Measurements from ENCODE around the gene LSR.

LSR gene

GRCh38 chr19:35313587-35313986 lies 64.8 kb downstream of the LSR start:
- Histone ChIP-seq H3K36me3 (ENCODE audit: insufficient read depth, low read length) (no peaks in the 10 kb centered on the region), H3K27me3 (ENCODE audit: insufficient read depth, low read length) (0 out of 2 replicates have a peak, but pooled peaks cover 3% of the 10 kb centered on the region), H3K9ac (ENCODE audit: low read length) (no peak overlapping the region), H3K4me3 (ENCODE audit: low read depth, low read length, poor library complexity, severe bottlenecking) (no peak overlapping the region), H3K9me2 (ENCODE audit: low read depth, low read length) (no peaks in the 10 kb centered on the region), H2AFZ (ENCODE audit: low read length) (no peak overlapping the region), H4K20me1 (ENCODE audit: insufficient read depth, low read length) (no peaks in the 10 kb centered on the region), H3K4me1 (ENCODE audit: insufficient read depth, low read length, severe bottlenecking) (peaks cover 22% of the 10 kb centered on the region), H3K27ac (ENCODE audit: low read depth, low read length, poor library complexity, severe bottlenecking) (no peak overlapping the region), H3K9me3 (ENCODE audit: low read length) (no peaks in the 10 kb centered on the region), H3K4me2 (ENCODE audit: low read length) (no peak overlapping the region), H3K79me2 (ENCODE audit: insufficient read depth, low read length) (no peaks in the 10 kb centered on the region), H3F3A (ENCODE audit: insufficient read depth, low read length) (no peaks in the 10 kb centered on the region)
- TF ChIP-seq CTCF (IDR thresholded peaks at IDR 0.05; ENCODE audit: low read length) (no peak), EZH2 (IDR thresholded peaks at IDR 0.05; ENCODE audit: borderline replicate concordance, low read length) (no peak)

DNA sequence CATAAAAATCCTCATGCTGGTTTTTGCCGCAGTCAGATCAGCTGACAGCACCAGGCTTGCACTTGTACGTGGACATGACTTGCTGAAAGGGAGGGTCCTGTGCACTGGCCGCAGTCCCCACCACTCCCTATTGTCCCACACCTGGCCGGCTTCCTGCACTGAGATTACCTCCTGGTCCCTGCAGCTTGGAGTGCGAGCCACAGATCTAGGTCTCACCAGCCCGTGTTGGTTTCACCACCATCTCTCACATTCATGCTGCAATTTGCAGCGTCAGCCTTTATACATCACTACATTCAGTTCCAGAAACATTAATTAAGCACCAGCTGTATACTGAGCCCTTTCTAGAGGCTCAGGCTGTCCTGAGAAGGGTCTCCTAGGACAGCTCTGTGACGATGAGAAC lies 65.2 kb downstream of the LSR start:
- TF ChIP-seq EZH2 (IDR thresholded peaks at IDR 0.05; ENCODE audit: borderline replicate concordance, low read length) (no peak), CTCF (IDR thresholded peaks at IDR 0.05; ENCODE audit: low read length) (no peak)
- Histone ChIP-seq H4K20me1 (ENCODE audit: insufficient read depth, low read length) (no peaks in the 10 kb centered on the region), H3K4me3 (ENCODE audit: low read depth, low read length, poor library complexity, severe bottlenecking) (no peak overlapping the region), H3K27me3 (ENCODE audit: insufficient read depth, low read length) (0 out of 2 replicates have a peak, but pooled peaks cover 3% of the 10 kb centered on the region), H3K27ac (ENCODE audit: low read depth, low read length, poor library complexity, severe bottlenecking) (no peak overlapping the region), H3K79me2 (ENCODE audit: insufficient read depth, low read length) (no peaks in the 10 kb centered on the region), H3K4me2 (ENCODE audit: low read length) (no peak overlapping the region), H3K9ac (ENCODE audit: low read length) (no peak overlapping the region), H3F3A (ENCODE audit: insufficient read depth, low read length) (no peaks in the 10 kb centered on the region), H3K4me1 (ENCODE audit: insufficient read depth, low read length, severe bottlenecking) (peaks cover 26% of the 10 kb centered on the region), H3K36me3 (ENCODE audit: insufficient read depth, low read length) (no peaks in the 10 kb centered on the region), H2AFZ (ENCODE audit: low read length) (no peak overlapping the region), H3K9me2 (ENCODE audit: low read depth, low read length) (no peaks in the 10 kb centered on the region), H3K9me3 (ENCODE audit: low read length) (no peaks in the 10 kb centered on the region)

GRCh38 chr19:35314858-35315470 lies 66.2 kb downstream of the LSR start:
- TF ChIP-seq CTCF (IDR thresholded peaks at IDR 0.05; ENCODE audit: low read length) = no peak
- TF ChIP-seq EZH2 (IDR thresholded peaks at IDR 0.05; ENCODE audit: borderline replicate concordance, low read length) = no peak
- Histone ChIP-seq H3K4me2 (ENCODE audit: low read length) (no peak overlapping the region), H3K9ac (ENCODE audit: low read length) (no peak overlapping the region), H2AFZ (ENCODE audit: low read length) (no peak overlapping the region), H3K9me2 (ENCODE audit: low read depth, low read length) (no peaks in the 10 kb centered on the region), H3K4me1 (ENCODE audit: insufficient read depth, low read length, severe bottlenecking) (peaks cover 36% of the 10 kb centered on the region), H3K36me3 (ENCODE audit: insufficient read depth, low read length) (no peaks in the 10 kb centered on the region), H3K27me3 (ENCODE audit: insufficient read depth, low read length) (0 out of 2 replicates have a peak, but pooled peaks cover 3% of the 10 kb centered on the region), H3F3A (ENCODE audit: insufficient read depth, low read length) (no peaks in the 10 kb centered on the region), H3K4me3 (ENCODE audit: low read depth, low read length, poor library complexity, severe bottlenecking) (no peak overlapping the region), H3K27ac (ENCODE audit: low read depth, low read length, poor library complexity, severe bottlenecking) (no peak overlapping the region), H3K9me3 (ENCODE audit: low read length) (no peaks in the 10 kb centered on the region), H4K20me1 (ENCODE audit: insufficient read depth, low read length) (no peaks in the 10 kb centered on the region), H3K79me2 (ENCODE audit: insufficient read depth, low read length) (no peaks in the 10 kb centered on the region)
